HepG2 (cell line): ENCODE measurements around the gene PRMT6. TPM values are rescaled to one million over a fixed set of nuclear protein-coding genes. Genes with fewer than 3 reads are reported as not detected.

Experiments
- HNRNPL ChIP-seq: fragments of 200-400 bp; formaldehyde crosslinking; IDR thresholded peaks from 2 replicates; pipeline ENCODE4 v1.6.1; 2017; ENCODE audit warnings: mild to moderate bottlenecking, low read depth, low read length
- NCOA2 ChIP-seq: sonication (generic); formaldehyde crosslinking; IDR thresholded peaks from 2 replicates; pipeline ENCODE4 v1.8.0; 2022; ENCODE audit warnings: inconsistent platforms
- NFYB ChIP-seq: sonication (generic); formaldehyde crosslinking; IDR thresholded peaks from 2 replicates; pipeline ENCODE4 v1.4.0; 2020; ENCODE audit warnings: missing genetic modification reagents
- SUZ12 ChIP-seq: fragments of 150-350 bp; IDR thresholded peaks from 2 replicates; pipeline ENCODE4 v1.6.1; 2014; ENCODE audit warnings: low read depth, low read length
- TBX3 ChIP-seq: fragments of 450-650 bp; IDR thresholded peaks from 2 replicates; pipeline ENCODE4 v1.6.1; 2017; ENCODE audit warnings: antibody characterized with exemption, mild to moderate bottlenecking, inconsistent platforms, borderline replicate concordance
- THYN1 ChIP-seq: sonication (generic); formaldehyde crosslinking; IDR thresholded peaks from 2 replicates; pipeline ENCODE4 v1.8.1; 2023; ENCODE audit warnings: low read depth, mild to moderate bottlenecking, moderate library complexity, missing genetic modification reagents, borderline replicate concordance
- YEATS4 ChIP-seq: sonication (generic); formaldehyde crosslinking; IDR thresholded peaks from 2 replicates; pipeline ENCODE4 v1.4.0; 2020; ENCODE audit warnings: missing genetic modification reagents, borderline replicate concordance
- ZFX ChIP-seq: sonication (generic); formaldehyde crosslinking; IDR thresholded peaks from 2 replicates; pipeline ENCODE4 v1.4.0; 2020; ENCODE audit warnings: mild to moderate bottlenecking, low read depth, missing genetic modification reagents, moderate library complexity
- ZMAT3 ChIP-seq: sonication (generic); formaldehyde crosslinking; conservative IDR thresholded peaks from 2 replicates; pipeline ENCODE4 v1.7.0; 2021; ENCODE audit warnings: missing genetic modification reagents
- ZNF552 ChIP-seq: sonication (generic); formaldehyde crosslinking; IDR thresholded peaks from 2 replicates; pipeline ENCODE4 v1.9.0; 2022; ENCODE audit warnings: missing genetic modification reagents, mild to moderate bottlenecking, borderline replicate concordance
- ZNF670 ChIP-seq: sonication (generic); formaldehyde crosslinking; IDR thresholded peaks from 2 replicates; pipeline ENCODE4 v1.8.0; 2022; ENCODE audit warnings: mild to moderate bottlenecking, missing genetic modification reagents, borderline replicate concordance
- ZNF713 ChIP-seq: sonication (generic); formaldehyde crosslinking; IDR thresholded peaks from 2 replicates; pipeline ENCODE4 v1.4.0; 2020; ENCODE audit warnings: mild to moderate bottlenecking, missing genetic modification reagents
- ZNF816 ChIP-seq: sonication (generic); formaldehyde crosslinking; IDR thresholded peaks from 2 replicates; pipeline ENCODE4 v1.8.0; 2022; ENCODE audit warnings: missing genetic modification reagents, mild to moderate bottlenecking, borderline replicate concordance
- ZNF891 ChIP-seq: sonication (generic); formaldehyde crosslinking; IDR thresholded peaks from 2 replicates; pipeline ENCODE4 v1.5.0; 2020; ENCODE audit warnings: mild to moderate bottlenecking, missing genetic modification reagents
- polyA plus RNA-seq, 8 experiments: library from polyadenylated mRNA; depleted of rRNA in 3 of 8; stranded (reverse) in 7 of 8; unstranded in 1 of 8; fragments of >200 nt; fragmentation: Illumina TruSeq in 4 of 8; extraction: Trizol in 4 of 8; gene quantifications; 2 replicates each; pipeline versions ENCODE4 v1.2.1 to v1.2.3, GENCODE V29; 2011 to 2016; ENCODE audit warnings: low read depth in 4 of 8, missing spikeins in 1 of 8, mixed read lengths in 1 of 8; ENCODE audit not compliant: insufficient read depth in 1 of 8
- total RNA-seq, 5 experiments: library from RNA; depleted of rRNA; stranded (reverse); fragments of >200 nt; fragmentation: Illumina TruSeq; extraction: Trizol; gene quantifications; 2 replicates each; pipeline ENCODE4 v1.2.3, GENCODE V29; 2016; ENCODE audit warnings: low read depth in 1 of 5
- TF ChIP-seq, protein P1 (sequence below): sonication (generic); formaldehyde crosslinking; IDR thresholded peaks from 2 replicates; pipeline ENCODE4 v1.4.0; 2020; ENCODE audit warnings: mild to moderate bottlenecking, missing genetic modification reagents, borderline replicate concordance
- TF ChIP-seq, protein P2 (sequence below): sonication (generic); formaldehyde crosslinking; IDR thresholded peaks from 2 replicates; pipeline ENCODE4 v1.5.0; 2020; ENCODE audit warnings: missing genetic modification reagents
- TF ChIP-seq, protein P3 (sequence below): sonication (generic); formaldehyde crosslinking; IDR thresholded peaks from 2 replicates; pipeline ENCODE4 v1.4.0; 2020; ENCODE audit warnings: missing genetic modification reagents
- TF ChIP-seq, protein P4 (sequence below): sonication (generic); formaldehyde crosslinking; IDR thresholded peaks from 2 replicates; pipeline ENCODE4 v1.4.0; 2020; ENCODE audit warnings: missing genetic modification reagents, borderline replicate concordance
- TF ChIP-seq, protein P5 (sequence below): sonication (generic); formaldehyde crosslinking; IDR thresholded peaks from 2 replicates; pipeline ENCODE4 v1.5.1; 2020; ENCODE audit warnings: mild to moderate bottlenecking, moderate library complexity, missing genetic modification reagents
- TF ChIP-seq, protein P6 (sequence below): IDR thresholded peaks from 2 replicates; pipeline ENCODE4 v1.6.1; 2016; ENCODE audit warnings: missing compliant biosample characterization, missing genetic modification reagents, borderline replicate concordance

The PRMT6 gene
- total and polyA plus RNA-seq, 2 of the 13 experiments (the other 11 are each of a cell fraction or from before 2014, with no cell fraction given) = 8.1 to 15.8 TPM

DNA sequence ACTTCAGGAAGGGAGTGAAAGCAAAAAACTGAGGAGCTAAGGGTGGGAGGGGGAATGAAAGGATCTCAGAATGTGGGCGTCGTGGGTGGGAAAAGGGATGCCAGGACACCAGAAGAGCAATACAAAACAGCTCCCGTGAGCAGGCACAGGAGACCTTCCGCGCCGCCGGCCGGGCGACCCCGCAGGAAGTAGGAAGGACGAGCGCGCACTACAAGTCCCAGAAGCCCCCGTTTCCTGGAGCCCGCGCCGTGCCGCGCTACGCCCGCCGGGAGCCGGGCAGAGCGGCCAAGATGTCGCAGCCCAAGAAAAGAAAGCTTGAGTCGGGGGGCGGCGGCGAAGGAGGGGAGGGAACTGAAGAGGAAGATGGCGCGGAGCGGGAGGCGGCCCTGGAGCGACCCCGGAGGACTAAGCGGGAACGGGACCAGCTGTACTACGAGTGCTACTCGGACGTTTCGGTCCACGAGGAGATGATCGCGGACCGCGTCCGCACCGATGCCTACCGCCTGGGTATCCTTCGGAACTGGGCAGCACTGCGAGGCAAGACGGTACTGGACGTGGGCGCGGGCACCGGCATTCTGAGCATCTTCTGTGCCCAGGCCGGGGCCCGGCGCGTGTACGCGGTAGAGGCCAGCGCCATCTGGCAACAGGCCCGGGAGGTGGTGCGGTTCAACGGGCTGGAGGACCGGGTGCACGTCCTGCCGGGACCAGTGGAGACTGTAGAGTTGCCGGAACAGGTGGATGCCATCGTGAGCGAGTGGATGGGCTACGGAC lies at the start of gene PRMT6 (continued):
- TF ChIP-seq, protein P1, sequence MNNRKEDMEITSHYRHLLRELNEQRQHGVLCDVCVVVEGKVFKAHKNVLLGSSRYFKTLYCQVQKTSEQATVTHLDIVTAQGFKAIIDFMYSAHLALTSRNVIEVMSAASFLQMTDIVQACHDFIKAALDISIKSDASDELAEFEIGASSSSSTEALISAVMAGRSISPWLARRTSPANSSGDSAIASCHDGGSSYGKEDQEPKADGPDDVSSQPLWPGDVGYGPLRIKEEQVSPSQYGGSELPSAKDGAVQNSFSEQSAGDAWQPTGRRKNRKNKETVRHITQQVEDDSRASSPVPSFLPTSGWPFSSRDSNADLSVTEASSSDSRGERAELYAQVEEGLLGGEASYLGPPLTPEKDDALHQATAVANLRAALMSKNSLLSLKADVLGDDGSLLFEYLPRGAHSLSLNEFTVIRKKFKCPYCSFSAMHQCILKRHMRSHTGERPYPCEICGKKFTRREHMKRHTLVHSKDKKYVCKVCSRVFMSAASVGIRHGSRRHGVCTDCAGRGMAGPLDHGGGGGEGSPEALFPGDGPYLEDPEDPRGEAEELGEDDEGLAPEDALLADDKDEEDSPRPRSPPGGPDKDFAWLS = no peak
- TF ChIP-seq, protein P2, sequence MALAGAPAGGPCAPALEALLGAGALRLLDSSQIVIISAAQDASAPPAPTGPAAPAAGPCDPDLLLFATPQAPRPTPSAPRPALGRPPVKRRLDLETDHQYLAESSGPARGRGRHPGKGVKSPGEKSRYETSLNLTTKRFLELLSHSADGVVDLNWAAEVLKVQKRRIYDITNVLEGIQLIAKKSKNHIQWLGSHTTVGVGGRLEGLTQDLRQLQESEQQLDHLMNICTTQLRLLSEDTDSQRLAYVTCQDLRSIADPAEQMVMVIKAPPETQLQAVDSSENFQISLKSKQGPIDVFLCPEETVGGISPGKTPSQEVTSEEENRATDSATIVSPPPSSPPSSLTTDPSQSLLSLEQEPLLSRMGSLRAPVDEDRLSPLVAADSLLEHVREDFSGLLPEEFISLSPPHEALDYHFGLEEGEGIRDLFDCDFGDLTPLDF (CRISPR knock-in tag) = peak; percentile 93
- no peak for TF ChIP-seq ZNF713 (CRISPR knock-in tag)
- TF ChIP-seq HNRNPL = 0 out of 2 replicates have a peak, but pooled peaks have one; percentile 15
- TF ChIP-seq THYN1 (CRISPR knock-in tag) = no peak
- TF ChIP-seq NCOA2 (CRISPR knock-in tag) = no peak
- TF ChIP-seq NFYB (CRISPR knock-in tag) = no peak
- peak; percentile 76 for TF ChIP-seq YEATS4 (CRISPR knock-in tag)
- TF ChIP-seq, protein P3, sequence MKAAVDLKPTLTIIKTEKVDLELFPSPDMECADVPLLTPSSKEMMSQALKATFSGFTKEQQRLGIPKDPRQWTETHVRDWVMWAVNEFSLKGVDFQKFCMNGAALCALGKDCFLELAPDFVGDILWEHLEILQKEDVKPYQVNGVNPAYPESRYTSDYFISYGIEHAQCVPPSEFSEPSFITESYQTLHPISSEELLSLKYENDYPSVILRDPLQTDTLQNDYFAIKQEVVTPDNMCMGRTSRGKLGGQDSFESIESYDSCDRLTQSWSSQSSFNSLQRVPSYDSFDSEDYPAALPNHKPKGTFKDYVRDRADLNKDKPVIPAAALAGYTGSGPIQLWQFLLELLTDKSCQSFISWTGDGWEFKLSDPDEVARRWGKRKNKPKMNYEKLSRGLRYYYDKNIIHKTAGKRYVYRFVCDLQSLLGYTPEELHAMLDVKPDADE (CRISPR knock-in tag) = no peak
- no peak for TF ChIP-seq TBX3
- no peak for TF ChIP-seq ZNF670 (CRISPR knock-in tag)
- TF ChIP-seq ZNF891 = 0 out of 2 replicates have a peak, but pooled peaks have one; percentile 19
- no peak; the same call in 1 of the 2 replicates for TF ChIP-seq ZMAT3 (CRISPR knock-in tag)
- TF ChIP-seq ZFX (CRISPR knock-in tag) = peak; percentile 87
- no peak for TF ChIP-seq ZNF552 (CRISPR knock-in tag)
- TF ChIP-seq SUZ12 = peak; percentile 66
- TF ChIP-seq ZNF816 (CRISPR knock-in tag) = no peak
- TF ChIP-seq, protein P4, sequence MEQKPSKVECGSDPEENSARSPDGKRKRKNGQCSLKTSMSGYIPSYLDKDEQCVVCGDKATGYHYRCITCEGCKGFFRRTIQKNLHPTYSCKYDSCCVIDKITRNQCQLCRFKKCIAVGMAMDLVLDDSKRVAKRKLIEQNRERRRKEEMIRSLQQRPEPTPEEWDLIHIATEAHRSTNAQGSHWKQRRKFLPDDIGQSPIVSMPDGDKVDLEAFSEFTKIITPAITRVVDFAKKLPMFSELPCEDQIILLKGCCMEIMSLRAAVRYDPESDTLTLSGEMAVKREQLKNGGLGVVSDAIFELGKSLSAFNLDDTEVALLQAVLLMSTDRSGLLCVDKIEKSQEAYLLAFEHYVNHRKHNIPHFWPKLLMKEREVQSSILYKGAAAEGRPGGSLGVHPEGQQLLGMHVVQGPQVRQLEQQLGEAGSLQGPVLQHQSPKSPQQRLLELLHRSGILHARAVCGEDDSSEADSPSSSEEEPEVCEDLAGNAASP (CRISPR knock-in tag) = no peak
- TF ChIP-seq, protein P5, sequence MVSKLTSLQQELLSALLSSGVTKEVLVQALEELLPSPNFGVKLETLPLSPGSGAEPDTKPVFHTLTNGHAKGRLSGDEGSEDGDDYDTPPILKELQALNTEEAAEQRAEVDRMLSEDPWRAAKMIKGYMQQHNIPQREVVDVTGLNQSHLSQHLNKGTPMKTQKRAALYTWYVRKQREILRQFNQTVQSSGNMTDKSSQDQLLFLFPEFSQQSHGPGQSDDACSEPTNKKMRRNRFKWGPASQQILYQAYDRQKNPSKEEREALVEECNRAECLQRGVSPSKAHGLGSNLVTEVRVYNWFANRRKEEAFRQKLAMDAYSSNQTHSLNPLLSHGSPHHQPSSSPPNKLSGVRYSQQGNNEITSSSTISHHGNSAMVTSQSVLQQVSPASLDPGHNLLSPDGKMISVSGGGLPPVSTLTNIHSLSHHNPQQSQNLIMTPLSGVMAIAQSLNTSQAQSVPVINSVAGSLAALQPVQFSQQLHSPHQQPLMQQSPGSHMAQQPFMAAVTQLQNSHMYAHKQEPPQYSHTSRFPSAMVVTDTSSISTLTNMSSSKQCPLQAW (CRISPR knock-in tag) = no peak
- TF ChIP-seq, protein P6, sequence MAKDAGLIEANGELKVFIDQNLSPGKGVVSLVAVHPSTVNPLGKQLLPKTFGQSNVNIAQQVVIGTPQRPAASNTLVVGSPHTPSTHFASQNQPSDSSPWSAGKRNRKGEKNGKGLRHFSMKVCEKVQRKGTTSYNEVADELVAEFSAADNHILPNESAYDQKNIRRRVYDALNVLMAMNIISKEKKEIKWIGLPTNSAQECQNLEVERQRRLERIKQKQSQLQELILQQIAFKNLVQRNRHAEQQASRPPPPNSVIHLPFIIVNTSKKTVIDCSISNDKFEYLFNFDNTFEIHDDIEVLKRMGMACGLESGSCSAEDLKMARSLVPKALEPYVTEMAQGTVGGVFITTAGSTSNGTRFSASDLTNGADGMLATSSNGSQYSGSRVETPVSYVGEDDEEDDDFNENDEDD (CRISPR knock-in tag) = peak; percentile 78
